Embryonic facial prominence (tissue), 1 donor: ENCODE measurements around the gene DCHS1.

Experiments
- DNase-seq: peaks from one replicate; pipeline ENCODE4 v3.0.0-alpha.2; 2016; ENCODE audit errors: extremely low spot score

Gene DCHS1

DNA sequence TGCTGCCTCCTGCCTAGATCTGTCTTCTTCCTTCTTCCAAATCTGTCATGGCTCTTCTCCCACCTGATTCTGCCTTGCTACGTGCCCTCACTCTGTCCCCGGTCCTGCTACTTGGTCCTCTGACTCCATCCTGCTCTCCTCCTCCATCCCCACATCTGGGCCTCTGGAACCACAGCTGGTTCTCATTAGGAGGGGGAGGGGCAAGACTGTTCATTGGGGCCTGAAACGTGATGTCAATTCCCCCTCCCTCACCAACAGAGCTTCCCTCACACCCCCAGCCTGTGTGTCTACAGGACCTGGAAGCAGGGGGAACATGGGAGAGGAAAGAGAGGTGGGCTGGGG is 9.1 kb downstream of the DCHS1 start:
- peak; percentile 87 for DNase-seq

DNA sequence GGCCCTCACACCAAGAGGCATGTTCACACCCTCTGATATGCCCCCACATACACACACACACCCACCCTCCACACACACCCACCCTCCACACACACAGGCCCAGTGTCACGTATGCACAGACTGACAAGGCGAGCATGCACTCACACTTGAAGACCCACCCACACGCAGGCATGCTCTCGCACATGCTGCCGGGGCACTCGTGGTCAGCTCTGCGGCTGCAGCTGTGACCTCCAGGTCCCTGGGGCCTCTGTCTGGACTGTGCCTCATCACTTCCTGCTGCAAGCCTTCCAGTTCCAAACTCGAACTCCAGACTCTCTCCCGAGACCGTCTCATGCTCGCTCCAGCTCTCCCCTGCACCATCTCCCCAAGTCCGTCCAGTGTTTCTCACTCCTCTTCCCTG is 9.5 kb downstream of the DCHS1 start:
- no peak for DNase-seq

DNA sequence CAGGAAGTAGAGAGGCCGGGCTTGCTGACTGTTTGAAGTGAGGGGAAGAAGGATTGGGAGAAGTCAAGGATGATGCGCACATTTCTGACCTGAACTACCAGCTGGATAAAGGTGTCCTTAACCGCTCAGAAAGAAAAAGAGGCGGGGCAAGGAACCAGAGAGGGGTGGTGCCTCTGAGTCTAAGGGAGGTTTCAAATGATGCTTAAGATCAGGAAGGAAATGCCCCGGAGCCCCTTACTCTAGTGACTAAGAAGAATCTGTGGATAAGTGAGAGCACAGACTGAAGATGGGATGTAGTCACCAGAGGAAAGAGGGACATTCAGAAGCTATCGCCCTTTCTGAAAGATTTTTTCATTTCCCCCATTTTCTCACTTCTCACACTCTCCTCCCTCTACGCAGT is 12.7 kb downstream of the DCHS1 start:
- DNase-seq: no peak

DNA sequence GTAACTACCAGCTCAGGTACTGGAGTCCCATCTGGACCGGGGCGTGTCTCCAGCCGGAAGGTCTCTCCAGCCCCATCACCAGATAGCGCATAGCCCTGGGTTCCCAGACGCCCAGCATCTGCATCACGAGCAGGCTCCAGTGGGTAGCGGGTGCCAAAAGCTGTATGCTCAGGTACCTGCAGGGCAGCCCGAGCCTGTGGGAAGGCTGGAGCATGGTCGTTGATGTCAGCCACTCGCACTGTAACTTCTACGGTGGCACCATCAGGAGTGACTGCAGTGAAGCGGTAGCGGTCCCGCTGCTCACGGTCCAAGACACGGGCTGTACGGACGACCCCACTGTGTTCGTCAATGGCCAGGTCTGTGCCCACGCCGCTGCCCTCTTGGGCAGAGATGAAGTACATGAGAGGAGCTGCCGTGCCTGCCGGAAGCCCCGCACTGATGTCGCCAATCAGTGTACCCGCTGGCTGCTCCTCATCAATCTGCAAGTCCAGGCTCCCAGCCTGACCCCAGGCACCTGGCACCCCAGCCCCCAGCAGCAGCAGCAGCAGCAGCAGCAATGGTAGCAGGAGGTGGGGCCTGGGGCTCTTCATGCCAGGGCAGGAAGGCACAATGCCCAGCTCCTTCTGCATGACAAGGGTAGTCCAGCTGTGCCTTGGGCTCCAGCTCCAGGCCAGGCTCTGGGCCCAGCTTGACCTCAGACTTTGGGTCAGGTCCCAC is 14.5 kb downstream of the DCHS1 start:
- no peak for DNase-seq

DNA sequence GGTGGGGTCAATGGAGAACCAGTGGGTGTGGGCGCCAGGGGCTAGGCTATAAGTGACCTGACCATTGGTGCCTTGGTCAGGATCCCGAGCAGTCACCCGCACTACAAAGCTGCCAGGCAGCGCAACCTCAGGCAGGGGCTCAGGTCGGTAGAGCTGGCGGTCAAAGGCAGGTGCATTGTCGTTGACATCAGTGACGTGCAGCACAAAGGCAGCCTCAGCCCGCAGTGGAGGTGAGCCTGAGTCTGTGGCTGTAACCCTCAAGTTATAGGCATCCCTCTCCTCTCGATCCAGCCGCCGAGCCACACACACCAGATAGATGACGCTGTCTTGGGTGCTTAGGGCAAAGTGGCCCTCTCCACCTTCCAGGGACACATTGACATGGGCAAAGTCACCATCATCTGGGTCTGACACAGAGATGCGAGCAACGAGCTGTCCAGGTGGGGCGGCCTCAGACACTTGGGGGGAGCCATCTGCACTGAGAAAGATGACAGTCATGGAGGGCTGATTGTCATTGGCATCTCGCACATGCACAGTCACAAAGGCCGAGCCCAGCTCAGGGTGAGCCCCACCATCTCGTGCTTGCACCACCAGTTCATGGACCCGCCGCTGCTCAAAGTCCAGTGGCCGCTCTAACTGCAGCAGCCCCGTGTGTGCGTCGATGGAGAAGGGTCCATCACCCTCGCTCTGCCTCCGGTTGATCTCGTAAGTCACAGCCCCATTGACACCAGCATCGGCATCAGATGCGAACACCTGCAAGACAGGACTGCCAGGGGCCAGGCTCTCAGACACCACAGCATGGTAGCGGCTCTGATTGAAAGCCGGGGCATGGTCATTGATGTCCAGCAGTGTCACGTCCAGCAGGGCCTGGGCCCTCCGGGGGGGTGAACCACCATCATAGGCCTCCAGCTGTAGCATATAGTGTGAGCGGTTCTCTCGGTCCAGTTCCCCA is 15.3 kb downstream of the DCHS1 start:
- DNase-seq: no peak

DNA sequence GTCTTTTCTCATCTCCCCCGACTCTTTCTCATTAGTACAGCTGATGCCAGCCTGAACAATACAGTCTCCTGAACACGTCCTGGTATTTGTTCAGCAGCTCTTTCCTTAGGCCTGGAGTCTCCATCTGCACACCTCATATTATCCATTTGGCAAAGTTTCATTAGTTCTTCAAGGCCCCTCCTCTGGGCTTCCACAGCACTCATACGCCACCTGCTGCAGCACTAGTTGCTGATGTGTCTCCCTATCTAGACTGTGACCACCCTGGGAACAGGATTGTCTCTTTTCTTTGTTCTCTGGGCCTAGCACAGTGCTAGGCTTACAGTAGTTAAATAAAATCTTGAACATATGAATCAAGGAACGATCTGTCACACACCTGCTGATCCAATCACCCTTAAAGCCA is 17.2 kb downstream of the DCHS1 start:
- no peak for DNase-seq

DNA sequence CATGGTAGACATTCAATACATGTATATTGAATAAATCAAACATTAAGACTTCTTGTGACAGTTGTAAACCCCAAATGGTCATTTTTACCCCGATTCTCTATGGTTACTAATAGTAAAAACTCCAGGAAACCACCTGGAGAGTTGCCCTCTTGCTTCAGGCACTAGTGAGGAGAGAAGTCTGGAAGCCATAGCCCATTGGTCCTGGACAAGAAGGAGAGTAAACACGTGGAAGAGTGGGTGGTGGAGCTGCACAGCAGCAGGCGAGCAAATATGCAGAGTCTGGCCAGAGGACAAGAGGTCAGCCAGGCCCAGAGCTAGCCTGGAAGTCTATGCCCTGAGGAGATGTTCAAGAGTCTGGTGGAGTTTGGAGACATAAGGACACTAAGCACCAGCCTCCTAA is 17.7 kb downstream of the DCHS1 start:
- DNase-seq: no peak

DNA sequence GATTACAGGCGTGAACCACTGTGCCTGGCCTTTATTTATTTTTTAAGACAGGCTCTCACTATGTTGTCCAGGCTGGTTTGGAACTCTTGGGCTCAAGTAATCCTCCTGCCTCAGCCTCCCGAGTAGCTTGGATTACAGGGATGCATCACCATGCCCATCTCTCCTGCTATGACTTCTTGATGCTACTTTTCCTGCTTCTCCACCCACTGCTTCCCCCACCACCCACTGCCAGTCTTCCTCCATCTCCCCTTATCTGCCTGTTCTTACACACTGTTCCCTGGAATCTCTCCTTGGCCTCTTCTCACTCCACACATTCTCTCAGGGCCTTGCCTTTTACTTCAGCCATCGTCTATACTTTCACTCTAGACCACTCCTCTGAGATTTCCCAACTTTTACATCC is 19.1 kb downstream of the DCHS1 start:
- DNase-seq: no peak

DNA sequence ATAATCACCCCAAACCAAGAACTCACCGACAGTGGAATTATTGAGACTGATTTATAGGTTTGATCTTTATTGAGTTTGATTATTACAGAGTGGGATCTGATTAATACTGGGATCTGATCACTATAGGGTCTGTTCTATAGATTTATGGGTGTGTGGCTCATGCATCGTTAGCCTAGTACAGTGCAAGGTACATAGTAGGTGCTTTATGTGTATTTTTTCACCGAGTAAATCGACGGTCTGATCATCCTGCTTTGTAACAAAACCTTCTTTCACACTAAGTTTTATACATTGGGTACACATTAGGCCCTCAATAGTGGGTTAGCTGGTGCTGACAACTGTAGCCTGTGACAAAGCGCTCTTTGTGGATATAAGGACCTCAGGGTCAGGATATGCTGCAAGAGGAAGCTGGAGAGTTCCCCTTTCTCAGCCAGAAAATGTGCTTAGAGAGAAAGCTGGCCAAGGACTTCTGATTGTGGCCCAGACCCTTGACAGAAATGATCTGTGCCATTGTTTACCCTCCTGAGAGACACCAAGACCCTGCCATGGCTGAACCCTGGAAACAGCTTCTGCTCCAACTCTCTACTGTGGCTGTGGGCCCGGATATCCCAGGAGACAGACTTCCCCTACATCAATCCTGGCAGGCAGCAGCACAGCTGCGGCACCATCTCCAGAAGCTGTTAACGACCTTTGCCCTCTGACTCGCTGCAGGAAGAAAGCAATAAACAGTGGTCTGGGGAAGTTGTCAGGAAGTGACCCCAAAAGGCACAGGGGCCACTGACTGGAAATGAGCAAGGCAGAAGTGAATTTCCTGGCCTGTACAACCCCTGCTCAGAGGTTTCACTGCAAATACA is 20.3 kb downstream of the DCHS1 start:
- DNase-seq: no peak

DNA sequence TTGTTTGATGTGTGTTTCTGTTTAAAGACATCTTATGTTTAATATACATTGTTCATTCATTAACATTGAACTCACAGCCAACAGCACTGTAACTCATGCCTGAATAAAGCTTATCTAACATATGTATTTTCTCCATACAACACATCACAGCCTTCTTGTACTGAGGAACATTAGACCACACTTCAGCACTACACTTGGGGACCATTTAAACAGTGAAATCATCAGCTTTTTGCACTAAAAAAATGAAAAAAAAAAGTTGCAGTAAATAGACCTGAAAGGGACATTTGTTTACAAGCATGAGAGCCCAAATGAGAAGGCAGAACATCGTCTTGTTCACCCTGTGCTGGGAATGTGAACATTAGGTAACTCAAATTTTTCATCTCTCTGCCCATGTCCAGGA is 21.1 kb downstream of the DCHS1 start:
- DNase-seq: no peak

DNA sequence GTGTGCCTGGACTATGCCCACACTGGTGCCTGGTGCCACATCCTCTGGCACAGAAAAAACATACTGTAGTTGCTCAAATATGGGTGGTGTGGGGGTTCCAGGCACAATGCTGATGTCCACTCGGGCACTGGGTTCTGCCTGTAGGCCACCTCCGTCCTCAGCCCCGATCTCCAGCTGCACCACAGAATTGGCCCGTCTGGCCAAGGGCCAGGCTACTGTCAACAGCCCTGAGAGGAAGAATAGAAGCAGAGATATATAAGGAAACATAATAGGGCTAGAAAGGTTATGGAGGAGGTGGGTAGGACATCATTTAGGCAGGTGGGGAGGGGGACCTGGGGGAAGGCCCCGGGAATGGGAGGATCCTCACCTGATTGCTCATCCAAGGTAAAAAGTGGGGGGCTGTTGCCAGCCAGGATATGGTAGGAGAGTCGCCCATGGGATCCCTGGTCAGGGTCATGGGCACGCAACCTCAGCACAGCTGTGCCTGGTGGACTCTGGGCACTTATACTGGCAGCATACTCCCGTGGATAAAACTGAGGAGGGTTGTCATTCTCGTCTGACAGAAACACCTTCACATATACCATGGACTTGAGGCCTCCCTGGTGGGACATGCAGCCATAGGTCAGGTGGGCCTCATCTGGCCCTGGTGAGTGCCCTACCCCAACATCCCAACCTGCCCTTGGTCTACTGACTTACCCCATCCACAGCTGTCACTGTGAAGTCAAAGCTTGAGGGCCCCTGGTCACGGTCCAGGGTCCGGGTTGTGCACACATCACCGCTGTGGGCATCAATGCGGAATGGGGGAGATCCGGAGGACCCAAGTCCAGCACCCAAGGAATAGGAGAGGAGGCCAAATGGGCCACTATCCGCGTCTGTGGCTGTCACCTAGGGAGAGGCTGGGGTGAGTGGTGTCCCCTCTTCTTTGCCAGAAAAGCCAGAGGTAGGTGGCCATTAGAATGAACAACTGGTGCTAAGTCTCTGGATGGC is 21.9 kb downstream of the DCHS1 start:
- DNase-seq: no peak

DNA sequence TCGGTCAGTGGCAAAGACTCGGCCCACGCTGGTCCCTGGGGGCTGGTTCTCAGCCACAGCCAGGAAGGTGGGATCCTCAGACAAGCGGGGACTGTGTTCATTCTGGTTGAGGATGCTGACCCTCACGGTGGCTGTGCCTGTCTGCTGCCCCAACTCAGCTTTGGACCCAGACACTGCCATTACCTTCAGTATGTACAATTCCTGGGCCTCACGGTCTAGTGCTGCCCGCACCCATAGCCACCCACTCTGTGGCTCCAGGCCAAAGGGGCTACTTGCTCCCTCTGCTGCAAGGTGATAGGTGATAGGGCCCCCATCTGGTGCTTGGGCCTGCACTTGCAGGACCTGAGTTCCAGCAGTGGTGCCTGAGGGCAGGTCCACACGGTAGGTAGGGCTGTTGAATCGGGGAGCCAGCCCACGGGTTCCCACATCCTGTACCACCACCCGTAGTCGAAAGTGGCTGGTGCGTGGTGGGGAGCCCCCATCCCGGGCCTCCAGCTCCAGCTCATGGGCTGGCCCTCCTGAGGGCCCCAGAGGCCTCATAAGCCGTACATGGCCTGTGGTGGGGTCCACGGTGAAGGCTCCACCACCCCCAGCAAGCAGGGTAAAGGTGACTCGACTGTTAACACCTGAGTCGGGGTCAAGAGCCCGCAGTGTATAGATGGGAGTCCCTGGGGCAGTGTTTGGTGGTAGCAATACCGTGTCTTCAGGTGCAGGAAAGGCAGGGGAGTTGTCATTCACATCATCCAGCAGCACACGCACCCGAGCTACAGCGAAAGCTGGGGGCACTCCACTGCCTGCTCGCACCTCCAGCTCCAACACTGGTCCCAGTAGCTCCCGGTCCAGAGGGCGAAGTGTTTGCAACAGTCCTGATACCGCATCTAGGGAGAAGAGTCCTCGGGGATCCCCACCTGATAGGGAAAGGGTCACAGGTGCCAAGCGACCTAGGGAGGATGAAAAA is 23.2 kb downstream of the DCHS1 start:
- no peak for DNase-seq

DNA sequence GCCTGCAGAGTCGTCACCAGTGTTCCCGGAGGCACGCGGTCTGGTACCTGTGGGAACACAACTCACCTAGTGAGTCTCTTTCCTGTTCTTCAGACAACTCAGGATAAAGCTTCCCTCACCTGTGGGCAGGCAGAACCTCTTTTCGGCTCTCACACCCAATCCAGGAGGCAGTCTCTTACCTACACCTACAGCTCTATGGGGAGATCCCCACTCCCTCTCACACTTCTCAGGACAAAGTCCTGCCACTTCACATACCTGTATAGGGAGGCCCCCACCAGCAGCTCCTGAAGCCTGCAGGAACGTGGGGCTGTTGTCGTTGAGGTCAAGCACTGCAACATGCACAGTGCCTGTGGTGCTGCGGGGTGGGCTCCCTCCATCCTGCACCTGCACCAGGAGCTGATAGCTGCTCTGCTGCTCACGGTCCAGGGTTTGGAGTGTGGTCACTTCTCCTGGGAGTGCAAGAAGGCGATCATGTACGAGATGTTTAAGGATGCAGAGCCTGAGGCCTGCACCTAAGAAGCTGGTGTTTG is 24.2 kb downstream of the DCHS1 start:
- DNase-seq: no peak

DNA sequence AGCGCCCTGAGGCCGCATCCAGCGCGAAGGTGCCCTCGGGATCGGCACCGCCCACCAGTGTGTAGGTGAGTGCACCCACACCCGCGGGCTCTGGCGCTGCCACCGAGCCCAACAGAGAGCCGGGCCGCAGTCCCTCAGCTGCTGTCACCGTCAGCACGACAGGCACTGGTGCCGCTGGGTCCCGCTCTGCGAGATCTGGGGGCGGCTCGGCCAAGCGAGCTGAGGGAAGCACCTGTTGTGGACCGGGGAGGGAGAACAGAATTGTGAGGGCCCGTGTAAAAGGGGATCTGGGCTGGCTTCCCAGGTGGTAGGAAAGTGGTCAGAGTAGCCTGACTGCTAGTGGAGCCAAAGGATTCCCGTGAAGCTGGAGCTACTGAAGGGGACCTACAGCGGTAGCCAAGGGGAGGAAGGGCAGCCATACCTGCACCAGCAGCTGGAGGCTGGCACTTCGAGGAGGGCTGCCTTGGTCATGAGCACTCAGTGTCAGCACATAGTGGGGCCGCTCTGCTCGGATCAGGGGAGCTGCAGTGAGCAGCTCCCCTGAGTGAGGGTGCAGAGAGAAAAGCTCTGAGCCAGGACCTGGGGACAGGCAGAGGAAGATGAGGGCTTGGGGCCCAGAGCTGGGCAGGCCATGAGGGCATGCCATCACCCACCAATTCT is 24.8 kb downstream of the DCHS1 start:
- DNase-seq: no peak

DNA sequence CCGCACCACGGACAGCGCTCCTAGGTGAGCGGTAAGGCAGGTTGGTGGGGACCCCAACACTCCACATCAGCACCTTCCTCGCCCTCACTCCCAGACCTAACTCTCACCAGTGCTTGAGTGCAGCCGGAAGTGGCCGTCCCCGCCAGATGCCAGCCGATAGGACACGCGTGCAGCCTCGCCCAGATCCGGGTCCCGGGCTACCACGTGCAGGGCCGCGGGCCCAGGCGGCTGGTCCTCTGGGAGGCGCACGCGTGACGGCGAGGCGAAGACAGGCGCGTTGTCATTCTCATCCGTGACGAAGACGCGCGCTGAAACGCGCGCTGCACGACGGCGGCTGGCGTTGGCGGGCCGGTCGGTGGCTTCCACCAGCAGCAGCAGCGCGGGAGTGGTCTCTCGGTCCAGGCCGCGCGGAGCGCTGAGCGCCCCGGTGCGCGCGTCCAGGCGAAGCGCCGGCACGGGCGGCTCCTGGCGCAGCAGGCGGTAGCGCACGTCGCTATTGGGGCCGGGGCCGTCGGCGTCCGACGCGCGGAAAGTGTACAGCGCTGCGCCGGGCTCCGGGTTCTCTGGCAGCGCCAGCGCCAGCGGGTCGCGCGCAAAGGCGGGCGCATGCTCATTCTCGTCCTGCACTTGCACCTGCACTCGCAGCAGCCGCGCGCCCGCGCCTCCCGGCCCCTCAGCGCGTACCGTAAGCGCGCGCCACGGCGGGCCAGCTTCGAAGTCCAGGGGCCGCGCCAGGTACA is 25.5 kb downstream of the DCHS1 start:
- no peak for DNase-seq

DNA sequence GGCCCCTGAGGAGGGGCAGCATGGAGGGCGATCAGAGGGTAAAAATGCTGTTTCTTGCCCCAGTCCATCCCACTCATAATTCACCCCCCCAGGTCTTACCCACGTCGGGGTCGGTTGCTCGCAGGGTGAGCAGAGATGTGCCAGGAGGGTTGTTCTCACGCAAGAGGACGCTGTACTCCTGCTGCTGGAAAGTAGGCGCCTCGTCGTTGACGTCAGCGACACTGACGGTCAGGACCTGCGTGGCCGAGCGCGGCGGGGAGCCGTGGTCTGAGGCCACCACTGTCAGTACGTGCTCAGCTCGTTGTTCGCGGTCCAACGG is 26.1 kb downstream of the DCHS1 start:
- no peak for DNase-seq

DNA sequence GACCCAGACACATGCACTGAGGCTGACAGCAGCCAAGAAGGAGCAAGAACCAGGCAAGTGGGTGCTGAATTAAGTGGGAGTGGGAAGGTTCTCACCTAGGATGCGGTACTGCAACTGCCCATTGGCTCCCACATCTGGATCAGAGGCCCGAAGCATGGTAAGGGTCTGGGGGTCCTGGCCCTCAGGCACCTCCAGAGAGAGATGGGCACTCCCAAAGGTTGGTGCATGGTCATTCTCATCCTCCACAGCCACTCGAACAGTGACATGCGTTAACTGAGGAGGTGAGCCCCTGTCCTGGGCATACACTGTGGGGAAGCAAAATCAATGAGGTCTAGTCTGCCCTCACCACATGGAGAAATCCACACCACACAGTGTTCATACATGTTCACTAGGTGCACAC is 27.1 kb downstream of the DCHS1 start:
- DNase-seq: no peak

DNA sequence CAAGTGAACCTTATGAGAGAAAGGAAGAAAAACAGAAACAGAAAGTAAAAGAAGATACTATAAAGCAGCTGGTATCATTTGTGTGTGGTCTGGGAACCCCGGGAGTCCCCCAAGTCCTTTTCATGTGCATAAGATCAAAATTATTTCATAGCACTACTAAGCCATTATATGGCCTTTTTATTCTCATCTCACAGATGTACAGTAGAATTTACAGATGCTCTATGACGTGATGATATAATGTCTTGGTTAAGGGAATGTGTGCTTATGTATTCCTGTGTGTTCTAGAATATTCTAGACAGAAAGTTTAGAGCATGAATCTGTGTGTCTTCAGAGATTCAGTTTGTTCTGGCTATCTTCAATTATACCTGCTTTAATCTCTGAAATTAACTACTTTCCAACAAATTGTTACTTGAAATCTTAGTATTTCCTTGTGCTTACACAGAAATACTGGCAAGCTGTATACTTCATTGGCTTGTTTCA is 27.8 kb downstream of the DCHS1 start:
- no peak for DNase-seq
